ENCODE measurements around the gene TDRD6. TPM values are rescaled to one million over a fixed set of nuclear protein-coding genes. Genes with fewer than 3 reads are reported as not detected.
"Not testable (repeated sequence)": the region's sequence is repeated elsewhere in the genome, so short reads cannot be mapped to it uniquely, and the experiment has no call there.

The TDRD6 gene
- total RNA-seq, 1 donor from 2014 or later = 0.73 TPM

GRCh38 chr6:46744159-46744725 is 56.6 kb downstream of the TDRD6 start:
- DNase-seq (ENCODE audit: low spot score) = not testable (repeated sequence)

GRCh38 chr6:46745973-46746372 is 58.3 kb downstream of the TDRD6 start:
- no peak for DNase-seq (ENCODE audit: low spot score)

- DNase-seq (ENCODE audit: low spot score) = no peak
These were observed 59.0 kb downstream of the TDRD6 start, which contains the start of gene ANKRD66 for GRCh38 chr6:46746696-46747095. ANKRD66 (plus strand) TSS chr6:46746933; CDS start chr6:46751949, 5,016 bp downstream.

- DNase-seq (ENCODE audit: low spot score) = no peak
These were observed 61.3 kb downstream of the TDRD6 start for GRCh38 chr6:46748940-46749503.

- DNase-seq (ENCODE audit: low spot score) = no peak
These were observed 62.0 kb downstream of the TDRD6 start for GRCh38 chr6:46749731-46750130.

GRCh38 chr6:46751658-46752057 is 64.0 kb downstream of the TDRD6 start:
- DNase-seq (ENCODE audit: low spot score) = no peak

Other genes starting within 250 kb of the TDRD6 start
- 19.8 TPM for gene RCAN2, start 196.4 kb upstream of the TDRD6 start, total RNA-seq
- 3.5 TPM for gene CYP39A1, start 35.1 kb upstream of the TDRD6 start, total RNA-seq
- 25.1 TPM for gene SLC25A27, start 34.9 kb upstream of the TDRD6 start, total RNA-seq
- 4.6 TPM for gene PLA2G7, start 47.5 kb downstream of the TDRD6 start, total RNA-seq
- gene ANKRD66, start 59.0 kb downstream of the TDRD6 start, total RNA-seq = not detected
- gene MEP1A, start 105.5 kb downstream of the TDRD6 start, total RNA-seq = not detected
- gene ADGRF5, start 234.1 kb downstream of the TDRD6 start, total RNA-seq = 25.9 TPM

Data from ureter (tissue), 1 donor.